ENCODE measurements around the gene TEPSIN. TPM values are rescaled to one million over a fixed set of nuclear protein-coding genes. Genes with fewer than 3 reads are reported as not detected.

TEPSIN gene
- total and polyA plus RNA-seq, 2 of the 8 experiments (the other 6 are each of a cell fraction or from before 2014, with no cell fraction given): 22.9 to 28.0 TPM

- Histone ChIP-seq H3K18ac (ENCODE audit: extremely low read depth, low read length) (no peak overlapping the region), H3K27ac (ENCODE audit: low read depth, low read length) (no peak overlapping the region), H3K79me2 (ENCODE audit: control insufficient read depth in 1 of 2, insufficient read depth in 2 of 2, low read length in 2 of 2) (no peaks in the 10 kb centered on the region), H3K9ac (replicated peaks in 1 of 4; ENCODE audit: extremely low read depth in 1 of 4, low read depth in 3 of 4, low read length in 3 of 4) (no peak overlapping the region), H2BK5ac (ENCODE audit: low read depth, low read length) (no peak overlapping the region), H3K23ac (ENCODE audit: insufficient read length) (no peak overlapping the region), H3K36me3 (ENCODE audit: control insufficient read depth in 2 of 4, insufficient read depth in 4 of 4, low read length in 3 of 4) (no peaks in the 10 kb centered on the region; a peak in 1 of 8 replicates), H3K4me2 (ENCODE audit: insufficient read depth in 1 of 2, low read depth in 2 of 2, low read length in 2 of 2) (no peak overlapping the region), H2BK15ac (ENCODE audit: low read length) (no peak overlapping the region), H2AFZ (ENCODE audit: low read length) (no peak overlapping the region), H4K91ac (replicated peaks; ENCODE audit: insufficient read length, low read length) (no peak overlapping the region), H4K20me1 (replicated peaks in 1 of 2; ENCODE audit: control insufficient read depth in 1 of 2, insufficient read depth in 2 of 2, low read length in 2 of 2) (peaks cover 0 to 11% of the 10 kb centered on the region in 2 experiments), H3K79me1 (ENCODE audit: low read depth, low read length) (no peaks in the 10 kb centered on the region), H3K4me3 (ENCODE audit: extremely low read depth in 1 of 4, insufficient read depth in 2 of 4, low read depth in 3 of 4, low read length in 4 of 4) (no peak overlapping the region), H4K5ac (ENCODE audit: insufficient read length, low read depth, low read length) (no peak overlapping the region), H3K14ac (ENCODE audit: insufficient read length) (no peak overlapping the region), H2AK5ac (ENCODE audit: low read depth, low read length) (no peak overlapping the region), H4K8ac (ENCODE audit: extremely low read depth, insufficient read depth, low read length) (peak overlapping the region; percentile 57; the same call in 1 of the 2 replicates), H3K27me3 (replicated peaks in 1 of 4; ENCODE audit: control insufficient read depth in 3 of 4, extremely low read depth in 1 of 4, insufficient read depth in 3 of 4, low read length in 3 of 4) (no peaks in the 10 kb centered on the region), H2BK120ac (replicated peaks; ENCODE audit: low read depth, low read length) (no peak overlapping the region), H2BK12ac (ENCODE audit: low read depth, low read length) (no peak overlapping the region), H3K9me3 (ENCODE audit: insufficient read depth in 2 of 2, low read depth in 1 of 2, low read length in 1 of 2) (no peaks in the 10 kb centered on the region), H3K56ac (replicated peaks; ENCODE audit: insufficient read length, low read depth, low read length) (no peak overlapping the region), H3K4ac (replicated peaks; ENCODE audit: insufficient read length, low read depth, low read length) (no peak overlapping the region), H3K4me1 (replicated peaks in 1 of 4; ENCODE audit: control insufficient read depth in 3 of 4, insufficient read depth in 4 of 4, low read length in 3 of 4) (peaks cover 0 to 8% (median 1%) of the 10 kb centered on the region in 4 experiments; a peak in 2 of 7 replicates), H2BK20ac (ENCODE audit: low read length) (no peak overlapping the region), H3K23me2 (ENCODE audit: low read depth, low read length) (peaks cover 3% of the 10 kb centered on the region; the same call in 1 of the 2 replicates)
- WGBS, 2 experiments (ENCODE audit: extremely low coverage in 1 of 2, insufficient coverage in 1 of 2, insufficient read length in 1 of 2, insufficient replicate concordance in 2 of 2, low coverage in 1 of 2, low lambda C conversion rate in 2 of 2, missing lambda C conversion rate in 1 of 2): 96% methylated on average over 11 of the region's 16 CpGs; no CpG with 5 or more reads in 1 of the 2 experiments
- CTCF ChIA-PET (ENCODE audit: partially characterized antibody): interaction anchor here (0.8 to 1.3 kb wide), 3 partner anchors 19 to 119 kb away, joined by 3 read pairs; no protein-coding TSS in a partner anchor
- no peak for DNase-seq (ENCODE audit: low read depth in 1 of 2, low spot score in 2 of 2)
- no peak for FAIRE-seq
- POLR2A ChIA-PET (ENCODE audit: partially characterized antibody): interaction anchor here (1.3 kb wide), 2 partner anchors 9 to 26 kb away, joined by 4 to 6 read pairs; partner anchors contain the start of genes CEP131, NDUFAF8 and TEPSIN
- TF ChIP-seq SIN3A (conservative IDR thresholded peaks at IDR 0.05 in 1 of 2, IDR thresholded peaks at IDR 0.05 in 1 of 2; ENCODE audit: low read depth in 1 of 2, low read length in 2 of 2): no peak
- no peak for TF ChIP-seq EGR1 (IDR thresholded peaks at IDR 0.05; ENCODE audit: borderline replicate concordance, low read depth, low read length)
These were observed 9.8 kb upstream of the TEPSIN start for GRCh38 chr17:81248649-81249048.

Data from H1 (cell line).